GM18517 (cell line): ENCODE results near the gene FBXO41.
A peak's percentile ranks its signal among the peaks of the same experiment; 100 is the strongest.

ENCODE experiments used
- ATAC-seq: cut with Tn5 transposase; IDR thresholded peaks from one replicate; pipeline ENCODE4 v1.9.1; 2021; ENCODE audit warnings: mild to moderate bottlenecking, moderate library complexity; ENCODE audit not compliant: unreplicated experiment

The FBXO41 gene

GRCh38 chr2:73246850-73247249 lies 37.4 kb downstream of the FBXO41 start:
- ATAC-seq = no peak

- no peak for ATAC-seq
Measured at GRCh38 chr2:73244580-73244979, 39.7 kb downstream of the FBXO41 start.

- ATAC-seq = no peak
Measured at GRCh38 chr2:73243884-73244570, 40.3 kb downstream of the FBXO41 start.

GRCh38 chr2:73239776-73240175 lies 44.5 kb downstream of the FBXO41 start:
- no peak for ATAC-seq

GRCh38 chr2:73238976-73239375 lies 45.3 kb downstream of the FBXO41 start:
- ATAC-seq = no peak

GRCh38 chr2:73238149-73238548 lies 46.1 kb downstream of the FBXO41 start:
- no peak for ATAC-seq

- no peak for ATAC-seq
Measured at GRCh38 chr2:73237168-73237567, 47.1 kb downstream of the FBXO41 start.

GRCh38 chr2:73235315-73236028 lies 48.8 kb downstream of the FBXO41 start:
- no peak for ATAC-seq

- ATAC-seq = peak; percentile 55
Measured at GRCh38 chr2:73233932-73234832, 50.1 kb downstream of the FBXO41 start, which contains the start of gene CCT7. TSS of gene CCT7 (plus strand) at chr2:73234308. CDS start at chr2:73234379, 71 bp downstream.

- peak; percentile 94 for ATAC-seq
Measured at GRCh38 chr2:73233154-73233931, 50.9 kb downstream of the FBXO41 start, which contains the start of gene PRADC1. TSS of gene PRADC1 (minus strand) at chr2:73233239. CDS start at chr2:73233160, 79 bp downstream.

GRCh38 chr2:73232403-73233153 lies 51.7 kb downstream of the FBXO41 start:
- ATAC-seq = peak; percentile 5

GRCh38 chr2:73228631-73229030 lies 55.6 kb downstream of the FBXO41 start:
- no peak for ATAC-seq

- ATAC-seq = no peak
Measured at GRCh38 chr2:73227086-73227485, 57.2 kb downstream of the FBXO41 start.

GRCh38 chr2:73225513-73226360 lies 58.5 kb downstream of the FBXO41 start:
- no peak for ATAC-seq

- no peak for ATAC-seq
Measured at GRCh38 chr2:73223821-73224220, 60.5 kb downstream of the FBXO41 start.

GRCh38 chr2:73218298-73218697 lies 66.0 kb downstream of the FBXO41 start:
- ATAC-seq = no peak

- ATAC-seq = no peak
Measured at GRCh38 chr2:73217826-73218225, 66.5 kb downstream of the FBXO41 start.

GRCh38 chr2:73217160-73217559 lies 67.1 kb downstream of the FBXO41 start:
- no peak for ATAC-seq

- no peak for ATAC-seq
Measured at GRCh38 chr2:73215254-73215653, 69.0 kb downstream of the FBXO41 start.
